K562 (cell line): ENCODE results near the gene ATP6V0A1. TPM values are rescaled to one million over a fixed set of nuclear protein-coding genes. Genes with fewer than 3 reads are reported as not detected.

ENCODE experiments used
- CREB1 ChIP-seq, 2 experiments: sonication (generic) in 1 of 2; formaldehyde crosslinking in 1 of 2; IDR thresholded peaks; 2 replicates each; pipeline versions ENCODE4 v1.6.1 to v1.8.0; 2012 to 2022; ENCODE audit warnings: inconsistent platforms in 1 of 2, mild to moderate bottlenecking in 1 of 2, missing genetic modification reagents in 1 of 2, moderate library complexity in 1 of 2
- KAT2B ChIP-seq: IDR thresholded peaks from one replicate; pipeline ENCODE4 v1.6.1; 2012; ENCODE audit warnings: low read depth, mild to moderate bottlenecking, control low read depth, inconsistent platforms, low read length, moderate library complexity
- NCOR1 ChIP-seq: fragments of 450-650 bp; IDR thresholded peaks from 2 replicates; pipeline ENCODE4 v1.6.1; 2016; ENCODE audit warnings: mild to moderate bottlenecking, moderate library complexity
- POLR2H ChIP-seq: IDR thresholded peaks from 2 replicates; pipeline ENCODE4 v1.6.1; 2016; ENCODE audit warnings: missing genetic modification characterization, low read depth, mild to moderate bottlenecking, control low read depth, missing compliant biosample characterization, moderate library complexity
- PRMT5 ChIP-seq: sonication (generic); formaldehyde crosslinking; IDR thresholded peaks from 2 replicates; pipeline ENCODE4 v1.5.0; 2020; ENCODE audit warnings: missing genetic modification reagents
- RBFOX2 ChIP-seq: fragments of 200-400 bp; formaldehyde crosslinking; IDR thresholded peaks from 2 replicates; pipeline ENCODE4 v1.6.1; 2017; ENCODE audit warnings: low read depth, mild to moderate bottlenecking, low read length, moderate library complexity
- RBM34 ChIP-seq: fragments of 200-400 bp; formaldehyde crosslinking; IDR thresholded peaks from 2 replicates; pipeline ENCODE4 v1.6.1; 2018; ENCODE audit warnings: low read length, borderline replicate concordance; ENCODE audit not compliant: insufficient read depth
- TAL1 ChIP-seq: fragments of 450-650 bp; IDR thresholded peaks from 2 replicates; pipeline ENCODE4 v1.6.1; 2016; ENCODE audit warnings: mild to moderate bottlenecking
- TOE1 ChIP-seq, 2 experiments: fragments of 450-650 bp in 1 of 2; sonication (generic) in 1 of 2; formaldehyde crosslinking in 1 of 2; IDR thresholded peaks; 2 replicates each; pipeline versions ENCODE4 v1.7.1 to v1.8.0; 2016 to 2022; ENCODE audit warnings: borderline replicate concordance in 2 of 2, mild to moderate bottlenecking in 2 of 2, antibody characterized with exemption in 1 of 2, inconsistent platforms in 1 of 2, low read depth in 1 of 2, missing genetic modification reagents in 1 of 2, moderate library complexity in 1 of 2
- polyA plus RNA-seq, 8 experiments: library from polyadenylated mRNA; depleted of rRNA in 4 of 8; stranded (reverse) in 5 of 8; unstranded in 3 of 8; fragments of >200 nt; fragmentation: Nextera tagmentation in 2 of 8; fragmentation: Illumina TruSeq in 1 of 8; extraction: Ambion mirVana in 2 of 8; extraction: Trizol in 1 of 8; gene quantifications; 2 replicates each; pipeline versions ENCODE4 v1.2.1 to v1.2.3, GENCODE V29; 2011 to 2014; ENCODE audit warnings: inconsistent platforms in 1 of 8, missing spikeins in 1 of 8
- total RNA-seq, 7 experiments: library from RNA; depleted of rRNA in 6 of 7; stranded (reverse); fragments of >200 nt in 6 of 7; fragmentation: Illumina TruSeq in 2 of 7; extraction: Trizol in 2 of 7; gene quantifications; 2 replicates each; pipeline versions ENCODE4 v1.2.1 to v1.2.3, GENCODE V29; 2011 to 2021; ENCODE audit warnings: low replicate concordance in 1 of 7
- TF ChIP-seq, protein P1 (sequence below), 2 experiments: IDR thresholded peaks; 2 replicates each; pipeline ENCODE4 v1.6.1; 2011; ENCODE audit warnings: borderline replicate concordance in 1 of 2, control low read depth in 1 of 2, low read depth in 1 of 2, low read length in 1 of 2, mild to moderate bottlenecking in 1 of 2, mixed read lengths in 1 of 2, moderate library complexity in 1 of 2; ENCODE audit not compliant: insufficient read depth in 1 of 2, insufficient read length in 1 of 2, poor library complexity in 1 of 2, severe bottlenecking in 1 of 2; ENCODE audit errors: extremely low read depth in 1 of 2
- TF ChIP-seq, protein P2 (sequence below): fragments of 200-800 bp; sonication (Bioruptor generic); IDR thresholded peaks from 2 replicates; pipeline ENCODE4 v1.6.1; 2016; ENCODE audit warnings: missing genetic modification characterization, missing compliant biosample characterization
- TF ChIP-seq, protein P3 (sequence below), 2 experiments: IDR thresholded peaks; 2 replicates each; pipeline ENCODE4 v1.6.1; 2012; ENCODE audit warnings: improper control_type of control experiment in 2 of 2, low read depth in 2 of 2, low read length in 2 of 2, borderline replicate concordance in 1 of 2
- TF ChIP-seq, protein P4 (sequence below): sonication (generic); formaldehyde crosslinking; IDR thresholded peaks from 2 replicates; pipeline ENCODE4 v1.4.0; 2020; ENCODE audit warnings: mild to moderate bottlenecking, missing genetic modification reagents

ATP6V0A1 gene
- total and polyA plus RNA-seq, 9 of the 15 experiments (the other 6 are each of a cell fraction or from before 2014, with no cell fraction given), result 11.8 to 158 (median 75.5) TPM

DNA sequence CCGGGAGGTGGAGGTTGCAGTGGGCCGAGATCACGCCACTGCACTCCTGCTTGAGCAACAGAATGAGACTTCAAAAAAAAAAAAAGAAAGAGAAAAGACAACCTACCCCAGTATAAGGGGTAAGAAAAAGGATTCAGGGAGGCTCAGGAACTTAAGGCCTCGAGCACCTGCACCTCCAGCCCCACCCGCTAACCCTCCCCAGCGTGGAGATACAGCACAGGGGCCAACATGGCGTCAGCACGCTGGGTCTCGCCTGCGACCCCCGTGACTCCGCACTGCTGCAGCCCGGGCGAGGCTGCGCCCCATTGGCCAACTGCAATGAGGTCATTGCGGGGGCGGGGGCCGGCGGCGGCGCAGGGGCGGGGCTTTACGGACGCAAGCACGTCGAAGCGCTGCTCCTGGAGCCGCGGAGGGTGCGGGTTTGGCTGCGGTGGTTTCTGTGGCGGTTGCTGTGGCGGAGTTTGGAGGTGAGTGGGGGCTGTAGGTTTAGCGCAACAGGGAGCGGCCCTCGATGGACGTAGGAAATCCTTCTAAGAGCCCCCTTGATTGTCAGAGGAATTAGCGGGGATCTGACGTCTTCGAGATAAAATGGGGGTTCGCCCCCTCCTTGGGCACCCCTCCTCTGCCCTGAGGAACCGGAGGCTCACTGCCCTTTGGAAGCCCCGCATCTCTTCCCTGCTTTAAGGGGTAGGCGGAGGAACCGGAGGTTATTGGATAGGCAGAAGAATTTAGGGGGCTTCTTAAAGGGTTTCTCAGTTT is at the start of gene ATP6V0A1 (continued):
- TF ChIP-seq, protein P1, sequence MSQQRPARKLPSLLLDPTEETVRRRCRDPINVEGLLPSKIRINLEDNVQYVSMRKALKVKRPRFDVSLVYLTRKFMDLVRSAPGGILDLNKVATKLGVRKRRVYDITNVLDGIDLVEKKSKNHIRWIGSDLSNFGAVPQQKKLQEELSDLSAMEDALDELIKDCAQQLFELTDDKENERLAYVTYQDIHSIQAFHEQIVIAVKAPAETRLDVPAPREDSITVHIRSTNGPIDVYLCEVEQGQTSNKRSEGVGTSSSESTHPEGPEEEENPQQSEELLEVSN (IDR thresholded peaks at IDR 0.05; ENCODE audit: borderline replicate concordance in 1 of 2, extremely low read depth in 1 of 2, insufficient read depth in 1 of 2, insufficient read length in 1 of 2, low read depth in 1 of 2, low read length in 1 of 2, poor library complexity in 1 of 2, severe bottlenecking in 1 of 2), result peak; percentile 76
- no peak for TF ChIP-seq PRMT5 (CRISPR knock-in tag)
- TF ChIP-seq KAT2B, result no peak
- TF ChIP-seq TAL1, result 0 out of 2 replicates have a peak, but pooled peaks have one; percentile 4
- TF ChIP-seq NCOR1, result no peak
- TF ChIP-seq, protein P2, sequence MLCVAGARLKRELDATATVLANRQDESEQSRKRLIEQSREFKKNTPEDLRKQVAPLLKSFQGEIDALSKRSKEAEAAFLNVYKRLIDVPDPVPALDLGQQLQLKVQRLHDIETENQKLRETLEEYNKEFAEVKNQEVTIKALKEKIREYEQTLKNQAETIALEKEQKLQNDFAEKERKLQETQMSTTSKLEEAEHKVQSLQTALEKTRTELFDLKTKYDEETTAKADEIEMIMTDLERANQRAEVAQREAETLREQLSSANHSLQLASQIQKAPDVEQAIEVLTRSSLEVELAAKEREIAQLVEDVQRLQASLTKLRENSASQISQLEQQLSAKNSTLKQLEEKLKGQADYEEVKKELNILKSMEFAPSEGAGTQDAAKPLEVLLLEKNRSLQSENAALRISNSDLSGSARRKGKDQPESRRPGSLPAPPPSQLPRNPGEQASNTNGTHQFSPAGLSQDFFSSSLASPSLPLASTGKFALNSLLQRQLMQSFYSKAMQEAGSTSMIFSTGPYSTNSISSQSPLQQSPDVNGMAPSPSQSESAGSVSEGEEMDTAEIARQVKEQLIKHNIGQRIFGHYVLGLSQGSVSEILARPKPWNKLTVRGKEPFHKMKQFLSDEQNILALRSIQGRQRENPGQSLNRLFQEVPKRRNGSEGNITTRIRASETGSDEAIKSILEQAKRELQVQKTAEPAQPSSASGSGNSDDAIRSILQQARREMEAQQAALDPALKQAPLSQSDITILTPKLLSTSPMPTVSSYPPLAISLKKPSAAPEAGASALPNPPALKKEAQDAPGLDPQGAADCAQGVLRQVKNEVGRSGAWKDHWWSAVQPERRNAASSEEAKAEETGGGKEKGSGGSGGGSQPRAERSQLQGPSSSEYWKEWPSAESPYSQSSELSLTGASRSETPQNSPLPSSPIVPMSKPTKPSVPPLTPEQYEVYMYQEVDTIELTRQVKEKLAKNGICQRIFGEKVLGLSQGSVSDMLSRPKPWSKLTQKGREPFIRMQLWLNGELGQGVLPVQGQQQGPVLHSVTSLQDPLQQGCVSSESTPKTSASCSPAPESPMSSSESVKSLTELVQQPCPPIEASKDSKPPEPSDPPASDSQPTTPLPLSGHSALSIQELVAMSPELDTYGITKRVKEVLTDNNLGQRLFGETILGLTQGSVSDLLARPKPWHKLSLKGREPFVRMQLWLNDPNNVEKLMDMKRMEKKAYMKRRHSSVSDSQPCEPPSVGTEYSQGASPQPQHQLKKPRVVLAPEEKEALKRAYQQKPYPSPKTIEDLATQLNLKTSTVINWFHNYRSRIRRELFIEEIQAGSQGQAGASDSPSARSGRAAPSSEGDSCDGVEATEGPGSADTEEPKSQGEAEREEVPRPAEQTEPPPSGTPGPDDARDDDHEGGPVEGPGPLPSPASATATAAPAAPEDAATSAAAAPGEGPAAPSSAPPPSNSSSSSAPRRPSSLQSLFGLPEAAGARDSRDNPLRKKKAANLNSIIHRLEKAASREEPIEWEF (CRISPR knock-in tag), result no peak
- TF ChIP-seq RBM34, result no peak
- 0 out of 2 replicates have a peak, but pooled peaks have one; percentile 41 for TF ChIP-seq TOE1 (IDR thresholded peaks at IDR 0.05; ENCODE audit: borderline replicate concordance)
- TF ChIP-seq TOE1 (CRISPR knock-in tag; IDR thresholded peaks at IDR 0.05; ENCODE audit: borderline replicate concordance, low read depth), result no peak
- peak; percentile 71; the same call in 1 of the 2 replicates for TF ChIP-seq POLR2H
- TF ChIP-seq, protein P3, sequence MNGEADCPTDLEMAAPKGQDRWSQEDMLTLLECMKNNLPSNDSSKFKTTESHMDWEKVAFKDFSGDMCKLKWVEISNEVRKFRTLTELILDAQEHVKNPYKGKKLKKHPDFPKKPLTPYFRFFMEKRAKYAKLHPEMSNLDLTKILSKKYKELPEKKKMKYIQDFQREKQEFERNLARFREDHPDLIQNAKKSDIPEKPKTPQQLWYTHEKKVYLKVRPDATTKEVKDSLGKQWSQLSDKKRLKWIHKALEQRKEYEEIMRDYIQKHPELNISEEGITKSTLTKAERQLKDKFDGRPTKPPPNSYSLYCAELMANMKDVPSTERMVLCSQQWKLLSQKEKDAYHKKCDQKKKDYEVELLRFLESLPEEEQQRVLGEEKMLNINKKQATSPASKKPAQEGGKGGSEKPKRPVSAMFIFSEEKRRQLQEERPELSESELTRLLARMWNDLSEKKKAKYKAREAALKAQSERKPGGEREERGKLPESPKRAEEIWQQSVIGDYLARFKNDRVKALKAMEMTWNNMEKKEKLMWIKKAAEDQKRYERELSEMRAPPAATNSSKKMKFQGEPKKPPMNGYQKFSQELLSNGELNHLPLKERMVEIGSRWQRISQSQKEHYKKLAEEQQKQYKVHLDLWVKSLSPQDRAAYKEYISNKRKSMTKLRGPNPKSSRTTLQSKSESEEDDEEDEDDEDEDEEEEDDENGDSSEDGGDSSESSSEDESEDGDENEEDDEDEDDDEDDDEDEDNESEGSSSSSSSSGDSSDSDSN (IDR thresholded peaks at IDR 0.05; ENCODE audit: borderline replicate concordance in 1 of 2, low read depth in 2 of 2, low read length in 2 of 2), result no peak
- TF ChIP-seq, protein P4, sequence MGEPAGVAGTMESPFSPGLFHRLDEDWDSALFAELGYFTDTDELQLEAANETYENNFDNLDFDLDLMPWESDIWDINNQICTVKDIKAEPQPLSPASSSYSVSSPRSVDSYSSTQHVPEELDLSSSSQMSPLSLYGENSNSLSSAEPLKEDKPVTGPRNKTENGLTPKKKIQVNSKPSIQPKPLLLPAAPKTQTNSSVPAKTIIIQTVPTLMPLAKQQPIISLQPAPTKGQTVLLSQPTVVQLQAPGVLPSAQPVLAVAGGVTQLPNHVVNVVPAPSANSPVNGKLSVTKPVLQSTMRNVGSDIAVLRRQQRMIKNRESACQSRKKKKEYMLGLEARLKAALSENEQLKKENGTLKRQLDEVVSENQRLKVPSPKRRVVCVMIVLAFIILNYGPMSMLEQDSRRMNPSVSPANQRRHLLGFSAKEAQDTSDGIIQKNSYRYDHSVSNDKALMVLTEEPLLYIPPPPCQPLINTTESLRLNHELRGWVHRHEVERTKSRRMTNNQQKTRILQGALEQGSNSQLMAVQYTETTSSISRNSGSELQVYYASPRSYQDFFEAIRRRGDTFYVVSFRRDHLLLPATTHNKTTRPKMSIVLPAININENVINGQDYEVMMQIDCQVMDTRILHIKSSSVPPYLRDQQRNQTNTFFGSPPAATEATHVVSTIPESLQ (CRISPR knock-in tag), result no peak
- peak; percentile 82 for TF ChIP-seq RBFOX2
- peak; percentile 68 for TF ChIP-seq CREB1 (IDR thresholded peaks at IDR 0.05)
- no peak for TF ChIP-seq CREB1 (CRISPR knock-in tag; IDR thresholded peaks at IDR 0.05)
